ENCODE results near the gene CALHM4. TPM values are rescaled to one million over a fixed set of nuclear protein-coding genes. Genes with fewer than 3 reads are reported as not detected.

Gene CALHM4
- total and polyA plus RNA-seq, 2 of the 8 experiments (the other 6 are each of a cell fraction or from before 2014, with no cell fraction given) = not detected

GRCh38 chr6:116536216-116536621, 17.3 kb upstream of the CALHM4 start:
- 17% methylated on average over 4 of the region's 4 CpGs; no CpG with 5 or more reads in 1 of the 2 experiments for WGBS, 2 experiments (ENCODE audit: extremely low coverage in 1 of 2, insufficient coverage in 1 of 2, insufficient read length in 1 of 2, insufficient replicate concordance in 2 of 2, low coverage in 1 of 2, low lambda C conversion rate in 2 of 2, missing lambda C conversion rate in 1 of 2)
- CTCF ChIA-PET (ENCODE audit: partially characterized antibody) = interaction anchor here (0.8 to 4.5 kb wide), 9 partner anchors 17 to 267 kb away, joined by 3 to 60 read pairs (median 13); no protein-coding TSS in a partner anchor
- DNase-seq (ENCODE audit: low read depth in 1 of 2, low spot score in 2 of 2) = no peak

More at GRCh38 chr6:116536216-116536621, 17.3 kb upstream of the CALHM4 start:
- Histone ChIP-seq H2AK5ac (ENCODE audit: low read depth, low read length) (no peak overlapping the region), H2BK20ac (ENCODE audit: low read length) (no peak overlapping the region), H4K5ac (ENCODE audit: insufficient read length, low read depth, low read length) (no peak overlapping the region), H3K4me2 (ENCODE audit: insufficient read depth in 1 of 2, low read depth in 2 of 2, low read length in 2 of 2) (no peak overlapping the region), H2BK5ac (ENCODE audit: low read depth, low read length) (no peak overlapping the region), H2BK12ac (ENCODE audit: low read depth, low read length) (no peak overlapping the region), H3K36me3 (ENCODE audit: control insufficient read depth in 2 of 4, insufficient read depth in 4 of 4, low read length in 3 of 4) (no peaks in the 10 kb centered on the region), H3K27ac (ENCODE audit: low read depth, low read length) (no peak overlapping the region), H4K8ac (ENCODE audit: extremely low read depth, insufficient read depth, low read length) (no peak overlapping the region), H3K27me3 (replicated peaks in 1 of 4; ENCODE audit: control insufficient read depth in 3 of 4, extremely low read depth in 1 of 4, insufficient read depth in 3 of 4, low read length in 3 of 4) (no peaks in the 10 kb centered on the region), H3K79me1 (ENCODE audit: low read depth, low read length) (no peaks in the 10 kb centered on the region), H3K4me3 (ENCODE audit: extremely low read depth in 1 of 4, insufficient read depth in 2 of 4, low read depth in 3 of 4, low read length in 4 of 4) (no peak overlapping the region), H2AFZ (ENCODE audit: low read length) (peak overlapping the region; percentile 44; the same call in 1 of the 2 replicates), H3K23me2 (ENCODE audit: low read depth, low read length) (no peaks in the 10 kb centered on the region), H3K18ac (ENCODE audit: extremely low read depth, low read length) (no peak overlapping the region), H2BK120ac (replicated peaks; ENCODE audit: low read depth, low read length) (no peak overlapping the region), H3K23ac (ENCODE audit: insufficient read length) (no peak overlapping the region), H3K9ac (replicated peaks in 1 of 4; ENCODE audit: extremely low read depth in 1 of 4, low read depth in 3 of 4, low read length in 3 of 4) (no peak overlapping the region), H3K56ac (replicated peaks; ENCODE audit: insufficient read length, low read depth, low read length) (no peak overlapping the region), H4K20me1 (replicated peaks in 1 of 2; ENCODE audit: control insufficient read depth in 1 of 2, insufficient read depth in 2 of 2, low read length in 2 of 2) (no peaks in the 10 kb centered on the region), H3K4me1 (replicated peaks in 1 of 4; ENCODE audit: control insufficient read depth in 3 of 4, insufficient read depth in 4 of 4, low read length in 3 of 4) (peaks cover 0 to 5% (median 3%) of the 10 kb centered on the region in 4 experiments; a peak in 4 of 7 replicates), H2BK15ac (ENCODE audit: low read length) (no peak overlapping the region), H3K9me3 (ENCODE audit: insufficient read depth in 2 of 2, low read depth in 1 of 2, low read length in 1 of 2) (no peaks in the 10 kb centered on the region), H3K14ac (ENCODE audit: insufficient read length) (no peak overlapping the region), H3K4ac (replicated peaks; ENCODE audit: insufficient read length, low read depth, low read length) (no peak overlapping the region), H4K91ac (replicated peaks; ENCODE audit: insufficient read length, low read length) (no peak overlapping the region), H3K79me2 (ENCODE audit: control insufficient read depth in 1 of 2, insufficient read depth in 2 of 2, low read length in 2 of 2) (no peaks in the 10 kb centered on the region)
- FAIRE-seq = peak; percentile 78
- POLR2A ChIA-PET (ENCODE audit: partially characterized antibody) = no interaction called here
- TF ChIP-seq E2F6 (IDR thresholded peaks at IDR 0.05) (no peak), SP2 (IDR thresholded peaks at IDR 0.05; ENCODE audit: low read length) (no peak), RAD21 (IDR thresholded peaks at IDR 0.05 in 1 of 2, conservative IDR thresholded peaks at IDR 0.05 in 1 of 2; ENCODE audit: low read depth in 2 of 2, low read length in 2 of 2) (peak; percentile 41 to 49), CTCF (IDR thresholded peaks at IDR 0.05; ENCODE audit: control extremely low read depth in 1 of 3, insufficient read depth in 1 of 3, low read depth in 1 of 3, low read length in 3 of 3) (peak in 2 of 3 experiments; percentile 41 to 63; a peak in 2 of 4 replicates)
